Measurements from ENCODE around the gene SRL. TPM values are rescaled to one million over a fixed set of nuclear protein-coding genes. Genes with fewer than 3 reads are reported as not detected.

SRL gene
- total and polyA plus RNA-seq, 2 of the 8 experiments (the other 6 are each of a cell fraction or from before 2014, with no cell fraction given) = 0.05 TPM; not detected in 1

DNA sequence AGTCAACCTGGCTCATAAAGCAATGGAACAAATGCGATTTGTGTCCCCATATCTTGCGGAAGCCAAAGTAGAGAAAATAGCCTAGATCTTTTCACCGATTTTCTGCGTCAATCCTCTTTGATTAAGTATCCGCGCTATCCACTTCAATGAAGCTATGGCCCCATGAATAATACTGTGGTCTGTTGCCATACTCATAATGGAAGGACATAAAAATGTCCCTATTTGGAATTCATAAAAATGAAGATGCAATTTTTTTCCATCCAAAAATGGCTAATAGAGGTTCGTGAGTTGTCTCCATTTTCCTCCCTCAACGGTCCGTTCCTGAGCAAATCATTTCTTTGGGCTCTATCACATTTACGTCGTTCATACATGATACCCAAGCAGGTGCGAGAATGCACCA, 100.3 kb downstream of the SRL start:
- ChIA-PET POLR2A (ENCODE audit: partially characterized antibody) (no interaction called here), CTCF (ENCODE audit: partially characterized antibody) (no interaction called here)
- Histone ChIP-seq H3K4me3 (ENCODE audit: extremely low read depth in 1 of 4, insufficient read depth in 2 of 4, low read depth in 3 of 4, low read length in 4 of 4) (no peak overlapping the region), H3K4me1 (replicated peaks in 1 of 4; ENCODE audit: control insufficient read depth in 3 of 4, insufficient read depth in 4 of 4, low read length in 3 of 4) (no peaks in the 10 kb centered on the region), H2BK120ac (replicated peaks; ENCODE audit: low read depth, low read length) (no peak overlapping the region), H3K27ac (ENCODE audit: low read depth, low read length) (no peak overlapping the region), H3K27me3 (replicated peaks in 1 of 4; ENCODE audit: control insufficient read depth in 3 of 4, extremely low read depth in 1 of 4, insufficient read depth in 3 of 4, low read length in 3 of 4) (no peaks in the 10 kb centered on the region; a peak in 1 of 7 replicates), H3K9ac (replicated peaks in 1 of 4; ENCODE audit: extremely low read depth in 1 of 4, low read depth in 3 of 4, low read length in 3 of 4) (no peak overlapping the region), H3K79me1 (ENCODE audit: low read depth, low read length) (no peaks in the 10 kb centered on the region), H3K14ac (ENCODE audit: insufficient read length) (no peak overlapping the region), H4K5ac (ENCODE audit: insufficient read length, low read depth, low read length) (no peak overlapping the region), H2BK5ac (ENCODE audit: low read depth, low read length) (no peak overlapping the region), H2BK15ac (ENCODE audit: low read length) (no peak overlapping the region), H3K36me3 (ENCODE audit: control insufficient read depth in 2 of 4, insufficient read depth in 4 of 4, low read length in 3 of 4) (no peaks in the 10 kb centered on the region), H4K91ac (replicated peaks; ENCODE audit: insufficient read length, low read length) (no peak overlapping the region), H2BK20ac (ENCODE audit: low read length) (no peak overlapping the region), H2BK12ac (ENCODE audit: low read depth, low read length) (0 out of 2 replicates have a peak overlapping the region, but pooled peaks have one; percentile 29), H3K4me2 (ENCODE audit: insufficient read depth in 1 of 2, low read depth in 2 of 2, low read length in 2 of 2) (no peak overlapping the region), H3K4ac (replicated peaks; ENCODE audit: insufficient read length, low read depth, low read length) (no peak overlapping the region), H4K20me1 (replicated peaks in 1 of 2; ENCODE audit: control insufficient read depth in 1 of 2, insufficient read depth in 2 of 2, low read length in 2 of 2) (no peaks in the 10 kb centered on the region), H3K9me3 (ENCODE audit: insufficient read depth in 2 of 2, low read depth in 1 of 2, low read length in 1 of 2) (0 out of 4 replicates have a peak, but pooled peaks cover 0 to 4% of the 10 kb centered on the region in 2 experiments), H4K8ac (ENCODE audit: extremely low read depth, insufficient read depth, low read length) (no peak overlapping the region), H2AK5ac (ENCODE audit: low read depth, low read length) (no peak overlapping the region), H3K23me2 (ENCODE audit: low read depth, low read length) (no peaks in the 10 kb centered on the region; the same call in 1 of the 2 replicates), H3K23ac (ENCODE audit: insufficient read length) (no peak overlapping the region), H2AFZ (ENCODE audit: low read length) (no peak overlapping the region), H3K79me2 (ENCODE audit: control insufficient read depth in 1 of 2, insufficient read depth in 2 of 2, low read length in 2 of 2) (no peaks in the 10 kb centered on the region), H3K56ac (replicated peaks; ENCODE audit: insufficient read length, low read depth, low read length) (no peak overlapping the region), H3K18ac (ENCODE audit: extremely low read depth, low read length) (no peak overlapping the region)
- no peak for FAIRE-seq
- no peak for DNase-seq (ENCODE audit: low read depth in 1 of 2, low spot score in 2 of 2)
- WGBS, 2 experiments (ENCODE audit: extremely low coverage in 1 of 2, insufficient coverage in 1 of 2, insufficient read length in 1 of 2, insufficient replicate concordance in 2 of 2, low coverage in 1 of 2, low lambda C conversion rate in 2 of 2, missing lambda C conversion rate in 1 of 2) = 96% methylated on average over 12 of the region's 12 CpGs; no CpG with 5 or more reads in 1 of the 2 experiments
- TF ChIP-seq, protein P1, sequence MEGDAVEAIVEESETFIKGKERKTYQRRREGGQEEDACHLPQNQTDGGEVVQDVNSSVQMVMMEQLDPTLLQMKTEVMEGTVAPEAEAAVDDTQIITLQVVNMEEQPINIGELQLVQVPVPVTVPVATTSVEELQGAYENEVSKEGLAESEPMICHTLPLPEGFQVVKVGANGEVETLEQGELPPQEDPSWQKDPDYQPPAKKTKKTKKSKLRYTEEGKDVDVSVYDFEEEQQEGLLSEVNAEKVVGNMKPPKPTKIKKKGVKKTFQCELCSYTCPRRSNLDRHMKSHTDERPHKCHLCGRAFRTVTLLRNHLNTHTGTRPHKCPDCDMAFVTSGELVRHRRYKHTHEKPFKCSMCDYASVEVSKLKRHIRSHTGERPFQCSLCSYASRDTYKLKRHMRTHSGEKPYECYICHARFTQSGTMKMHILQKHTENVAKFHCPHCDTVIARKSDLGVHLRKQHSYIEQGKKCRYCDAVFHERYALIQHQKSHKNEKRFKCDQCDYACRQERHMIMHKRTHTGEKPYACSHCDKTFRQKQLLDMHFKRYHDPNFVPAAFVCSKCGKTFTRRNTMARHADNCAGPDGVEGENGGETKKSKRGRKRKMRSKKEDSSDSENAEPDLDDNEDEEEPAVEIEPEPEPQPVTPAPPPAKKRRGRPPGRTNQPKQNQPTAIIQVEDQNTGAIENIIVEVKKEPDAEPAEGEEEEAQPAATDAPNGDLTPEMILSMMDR (IDR thresholded peaks at IDR 0.05; ENCODE audit: control extremely low read depth in 1 of 3, insufficient read depth in 1 of 3, low read depth in 1 of 3, low read length in 3 of 3) = no peak
- no peak for TF ChIP-seq RBBP5 (IDR thresholded peaks at IDR 0.05; ENCODE audit: borderline replicate concordance, low read depth, low read length)
- TF ChIP-seq SAP30 (IDR thresholded peaks at IDR 0.05; ENCODE audit: insufficient read depth, insufficient replicate concordance, low read length) = no peak
- no peak for TF ChIP-seq NANOG (IDR thresholded peaks at IDR 0.05; ENCODE audit: insufficient read depth, low read depth, low read length, poor library complexity, severe bottlenecking)
- no peak for TF ChIP-seq HDAC2 (IDR thresholded peaks at IDR 0.05; ENCODE audit: borderline replicate concordance in 1 of 2, low read depth in 2 of 2, low read length in 2 of 2)
- no peak for TF ChIP-seq SP4 (IDR thresholded peaks at IDR 0.05; ENCODE audit: low read length)
- TF ChIP-seq RXRA (IDR thresholded peaks at IDR 0.05; ENCODE audit: insufficient read depth, low read depth, low read length) = no peak
- TF ChIP-seq SIRT6 (IDR thresholded peaks at IDR 0.05; ENCODE audit: low read length) = no peak
- TF ChIP-seq USF2 (IDR thresholded peaks at IDR 0.05; ENCODE audit: low read length) = no peak
- TF ChIP-seq GABPA (IDR thresholded peaks at IDR 0.05; ENCODE audit: borderline replicate concordance, insufficient read depth, low read length) = no peak

Data from H1 (cell line).